ENCODE results near the gene UBE2E2. TPM values are rescaled to one million over a fixed set of nuclear protein-coding genes. Genes with fewer than 3 reads are reported as not detected.

UBE2E2 gene
- total RNA-seq, 1 donor from 2014 or later: 89.8 TPM

- H3F3A ChIP-seq (ENCODE audit: low read depth): no peaks in the 10 kb centered on the region
Measured at GRCh38 chr3:23185861-23186260, 17.3 kb upstream of the UBE2E2 start.

DNA sequence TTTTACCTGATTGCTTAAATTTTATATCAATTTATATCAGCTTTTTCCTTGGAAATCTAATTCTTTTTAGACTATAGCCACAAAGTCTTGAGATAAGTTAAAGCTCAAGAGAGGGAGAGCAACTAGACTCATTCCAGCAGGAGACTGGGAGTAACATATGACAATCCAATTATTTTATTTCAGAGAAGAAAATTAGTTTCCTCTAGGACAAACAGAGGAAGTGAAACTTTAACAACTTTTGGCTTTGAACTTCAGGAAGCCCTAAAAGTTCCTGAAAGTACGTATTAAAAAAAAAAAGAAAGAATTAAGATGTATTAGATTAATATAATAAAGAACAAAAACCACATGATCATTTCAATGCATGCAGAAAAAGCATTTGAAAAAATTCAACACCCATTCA is 13.9 kb upstream of the UBE2E2 start:
- Mint-ChIP-seq H3K27ac (no peak overlapping the region), H3K4me1 (no peaks in the 10 kb centered on the region), H3K4me3 (no peak overlapping the region), H3K9me3 (no peaks in the 10 kb centered on the region), H3K36me3 (no peaks in the 10 kb centered on the region), H3K27me3 (ENCODE audit: insufficient read depth, low read depth) (no peaks in the 10 kb centered on the region)
- no peak overlapping the region for H2AFZ ChIP-seq (replicated peaks)
- no peaks in the 10 kb centered on the region for H3F3A ChIP-seq (ENCODE audit: low read depth)
- TF ChIP-seq EZH2phosphoT487 (IDR thresholded peaks at IDR 0.05): no peak
- H3K79me2 ChIP-seq (ENCODE audit: low read depth): no peaks in the 10 kb centered on the region
- H3K9me3 ChIP-seq (ENCODE audit: low read depth): no peaks in the 10 kb centered on the region
- H3K4me2 ChIP-seq: no peak overlapping the region
- H3K4me1 ChIP-seq: no peaks in the 10 kb centered on the region
- H3K27me3 ChIP-seq: no peaks in the 10 kb centered on the region
- H3K27ac ChIP-seq: no peak overlapping the region
- no peak overlapping the region for H3K4me3 ChIP-seq
- H3K36me3 ChIP-seq: no peaks in the 10 kb centered on the region
- no peak overlapping the region for H3K9ac ChIP-seq
- H4K20me1 ChIP-seq (ENCODE audit: low read depth): no peaks in the 10 kb centered on the region
- no peak for DNase-seq (ENCODE audit: low spot score)

More at GRCh38 chr3:23185861-23186260, 17.3 kb upstream of the UBE2E2 start:
- no peak overlapping the region for H3K27ac Mint-ChIP-seq
- Histone ChIP-seq H3K9me3 (ENCODE audit: low read depth) (no peaks in the 10 kb centered on the region), H3K27ac (no peak overlapping the region), H3K4me2 (no peak overlapping the region), H3K36me3 (no peaks in the 10 kb centered on the region), H3K9ac (no peak overlapping the region), H3K79me2 (ENCODE audit: low read depth) (no peaks in the 10 kb centered on the region), H3K27me3 (no peaks in the 10 kb centered on the region), H4K20me1 (ENCODE audit: low read depth) (no peaks in the 10 kb centered on the region), H2AFZ (replicated peaks) (no peak overlapping the region), H3K4me3 (no peak overlapping the region), H3K4me1 (no peaks in the 10 kb centered on the region)
- no peaks in the 10 kb centered on the region for H3K4me1 Mint-ChIP-seq
- H3K36me3 Mint-ChIP-seq: no peaks in the 10 kb centered on the region
- H3K9me3 Mint-ChIP-seq: no peaks in the 10 kb centered on the region
- no peak for DNase-seq (ENCODE audit: low spot score)
- no peak overlapping the region for H3K4me3 Mint-ChIP-seq
- no peak for TF ChIP-seq CTCF (IDR thresholded peaks at IDR 0.05)
- TF ChIP-seq EZH2 (IDR thresholded peaks at IDR 0.05): no peak
- no peak for TF ChIP-seq EZH2phosphoT487 (IDR thresholded peaks at IDR 0.05)
- peaks cover 2% of the 10 kb centered on the region for H3K27me3 Mint-ChIP-seq (ENCODE audit: insufficient read depth, low read depth)

GRCh38 chr3:23192816-23193215 is 10.3 kb upstream of the UBE2E2 start:
- Mint-ChIP-seq H3K27me3 (ENCODE audit: insufficient read depth, low read depth) (no peaks in the 10 kb centered on the region), H3K4me3 (no peak overlapping the region), H3K9me3 (no peaks in the 10 kb centered on the region), H3K36me3 (no peaks in the 10 kb centered on the region), H3K27ac (no peak overlapping the region), H3K4me1 (no peaks in the 10 kb centered on the region)
- Histone ChIP-seq H3K27me3 (no peaks in the 10 kb centered on the region), H3K4me2 (no peak overlapping the region), H3K9ac (no peak overlapping the region), H3K36me3 (no peaks in the 10 kb centered on the region), H3K79me2 (ENCODE audit: low read depth) (no peaks in the 10 kb centered on the region), H4K20me1 (ENCODE audit: low read depth) (no peaks in the 10 kb centered on the region), H3K4me3 (no peak overlapping the region), H3K9me3 (ENCODE audit: low read depth) (no peaks in the 10 kb centered on the region), H2AFZ (replicated peaks) (no peak overlapping the region), H3F3A (ENCODE audit: low read depth) (no peaks in the 10 kb centered on the region), H3K4me1 (no peaks in the 10 kb centered on the region), H3K27ac (no peak overlapping the region)
- DNase-seq (ENCODE audit: low spot score): no peak
- TF ChIP-seq EZH2 (IDR thresholded peaks at IDR 0.05): no peak
- TF ChIP-seq EZH2phosphoT487 (IDR thresholded peaks at IDR 0.05): no peak
- TF ChIP-seq CTCF (IDR thresholded peaks at IDR 0.05): no peak

DNA sequence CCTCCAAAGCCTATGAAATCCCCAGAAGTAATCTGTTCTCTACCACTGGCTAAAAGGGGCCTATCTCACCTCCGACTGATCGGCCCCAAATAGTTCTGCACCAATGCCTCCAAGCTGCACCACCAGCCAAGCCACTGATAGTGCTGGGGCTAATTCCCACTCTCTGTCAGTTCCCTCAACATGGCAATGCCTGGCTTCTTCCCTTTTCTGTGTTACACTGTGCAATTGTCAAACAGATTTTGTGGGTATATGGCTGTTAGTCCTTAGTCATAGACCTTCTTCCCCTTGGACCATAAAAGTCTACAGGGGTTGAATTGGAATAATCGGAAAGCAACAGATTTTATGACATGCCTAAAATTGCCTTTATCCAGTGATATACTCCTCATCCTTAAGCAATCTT is 9.3 kb upstream of the UBE2E2 start:
- no peaks in the 10 kb centered on the region for H3K79me2 ChIP-seq (ENCODE audit: low read depth)
- H3K4me3 ChIP-seq: no peak overlapping the region
- no peaks in the 10 kb centered on the region for H3K9me3 ChIP-seq (ENCODE audit: low read depth)
- no peaks in the 10 kb centered on the region for H4K20me1 ChIP-seq (ENCODE audit: low read depth)
- no peak overlapping the region for H3K27ac ChIP-seq
- TF ChIP-seq EZH2 (IDR thresholded peaks at IDR 0.05) (no peak), CTCF (IDR thresholded peaks at IDR 0.05) (no peak), EZH2phosphoT487 (IDR thresholded peaks at IDR 0.05) (no peak)
- H3K4me2 ChIP-seq: no peak overlapping the region
- Mint-ChIP-seq H3K4me3 (no peak overlapping the region), H3K27ac (no peak overlapping the region), H3K36me3 (no peaks in the 10 kb centered on the region), H3K27me3 (ENCODE audit: insufficient read depth, low read depth) (no peaks in the 10 kb centered on the region), H3K4me1 (no peaks in the 10 kb centered on the region), H3K9me3 (no peaks in the 10 kb centered on the region)
- H3K4me1 ChIP-seq: no peaks in the 10 kb centered on the region
- no peak overlapping the region for H2AFZ ChIP-seq (replicated peaks)
- H3F3A ChIP-seq (ENCODE audit: low read depth): no peaks in the 10 kb centered on the region
- H3K36me3 ChIP-seq: no peaks in the 10 kb centered on the region
- no peaks in the 10 kb centered on the region for H3K27me3 ChIP-seq
- DNase-seq (ENCODE audit: low spot score): no peak
- no peak overlapping the region for H3K9ac ChIP-seq
